ENCODE data around the gene BBS2.

BBS2 gene

DNA sequence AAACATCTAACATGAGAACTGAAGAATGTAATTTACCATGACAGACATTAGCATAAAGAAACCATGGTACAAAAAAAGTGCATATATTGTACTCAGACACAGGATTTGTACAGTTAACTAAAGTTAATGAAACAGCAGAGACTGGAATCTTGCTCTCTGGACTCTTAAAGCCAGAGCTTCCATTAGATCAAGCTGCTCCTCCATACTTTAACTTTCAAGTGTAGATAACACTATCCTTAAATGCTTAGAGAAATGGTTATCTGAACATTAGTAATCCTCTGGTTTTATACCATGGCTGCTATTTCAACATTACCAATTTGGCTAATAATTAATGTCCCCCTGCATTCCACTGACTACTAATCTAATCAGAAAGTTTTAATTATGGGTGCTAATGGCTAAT lies 71.8 kb downstream of the BBS2 start:
- TF ChIP-seq, protein P1, sequence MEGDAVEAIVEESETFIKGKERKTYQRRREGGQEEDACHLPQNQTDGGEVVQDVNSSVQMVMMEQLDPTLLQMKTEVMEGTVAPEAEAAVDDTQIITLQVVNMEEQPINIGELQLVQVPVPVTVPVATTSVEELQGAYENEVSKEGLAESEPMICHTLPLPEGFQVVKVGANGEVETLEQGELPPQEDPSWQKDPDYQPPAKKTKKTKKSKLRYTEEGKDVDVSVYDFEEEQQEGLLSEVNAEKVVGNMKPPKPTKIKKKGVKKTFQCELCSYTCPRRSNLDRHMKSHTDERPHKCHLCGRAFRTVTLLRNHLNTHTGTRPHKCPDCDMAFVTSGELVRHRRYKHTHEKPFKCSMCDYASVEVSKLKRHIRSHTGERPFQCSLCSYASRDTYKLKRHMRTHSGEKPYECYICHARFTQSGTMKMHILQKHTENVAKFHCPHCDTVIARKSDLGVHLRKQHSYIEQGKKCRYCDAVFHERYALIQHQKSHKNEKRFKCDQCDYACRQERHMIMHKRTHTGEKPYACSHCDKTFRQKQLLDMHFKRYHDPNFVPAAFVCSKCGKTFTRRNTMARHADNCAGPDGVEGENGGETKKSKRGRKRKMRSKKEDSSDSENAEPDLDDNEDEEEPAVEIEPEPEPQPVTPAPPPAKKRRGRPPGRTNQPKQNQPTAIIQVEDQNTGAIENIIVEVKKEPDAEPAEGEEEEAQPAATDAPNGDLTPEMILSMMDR (IDR thresholded peaks at IDR 0.05; ENCODE audit: unreplicated experiment in 3 of 3) = no peak
- H3K9me3 Mint-ChIP-seq = no peaks in the 10 kb centered on the region
- no peak overlapping the region for H3K27ac Mint-ChIP-seq
- H3K4me3 Mint-ChIP-seq = peak overlapping the region; percentile 0 to 22 (median 9)
- H3K27me3 Mint-ChIP-seq (ENCODE audit: low read depth) = no peaks in the 10 kb centered on the region
- H3K4me1 Mint-ChIP-seq = peaks cover 37% of the 10 kb centered on the region
- peaks cover 20% of the 10 kb centered on the region for H3K36me3 Mint-ChIP-seq (ENCODE audit: low read depth)

DNA sequence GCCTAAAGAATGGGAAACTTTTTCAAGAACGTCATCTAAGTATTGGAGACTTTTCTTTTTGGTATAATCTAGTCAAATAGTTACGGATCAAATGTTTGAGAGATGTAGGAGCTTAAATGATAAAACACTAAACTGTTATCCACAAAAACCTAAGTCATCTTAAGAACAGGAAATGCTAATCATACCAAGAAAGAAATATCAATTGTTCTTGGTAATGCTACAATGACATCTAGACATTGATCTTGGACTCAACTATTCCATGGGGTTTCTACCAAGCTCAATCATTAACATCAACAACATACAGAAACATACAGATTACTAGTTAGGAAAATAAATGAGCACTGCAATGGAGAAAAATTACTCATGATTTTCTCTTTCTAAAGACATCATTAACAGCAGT lies 72.5 kb downstream of the BBS2 start:
- H3K4me3 Mint-ChIP-seq = peak overlapping the region in 1 of 3 experiments; percentile 33
- H3K9me3 Mint-ChIP-seq = no peaks in the 10 kb centered on the region
- H3K27me3 Mint-ChIP-seq (ENCODE audit: low read depth) = no peaks in the 10 kb centered on the region
- TF ChIP-seq, protein P1 (IDR thresholded peaks at IDR 0.05; ENCODE audit: unreplicated experiment in 3 of 3) = no peak
- no peak overlapping the region for H3K27ac Mint-ChIP-seq
- H3K4me1 Mint-ChIP-seq = peaks cover 31% of the 10 kb centered on the region
- H3K36me3 Mint-ChIP-seq (ENCODE audit: low read depth) = peaks cover 27% of the 10 kb centered on the region

DNA sequence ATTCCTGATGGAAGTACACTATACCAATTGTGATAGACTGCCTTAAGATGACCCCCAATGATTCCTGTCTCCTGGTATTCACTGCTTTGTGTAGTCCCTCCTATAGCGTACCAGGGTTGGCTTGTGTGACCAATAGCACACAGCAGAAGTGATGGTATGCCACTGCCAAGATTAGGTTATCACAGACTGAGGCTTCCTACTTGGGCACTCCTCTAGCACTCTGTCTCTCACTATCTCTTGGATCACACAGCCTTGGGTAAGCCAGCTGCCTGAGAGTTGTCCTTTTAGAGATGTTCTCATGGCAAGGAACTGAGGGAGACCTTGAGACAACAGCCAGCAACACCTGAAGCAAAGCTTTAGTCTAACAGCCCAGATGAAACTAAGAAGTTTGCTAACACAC lies 81.8 kb downstream of the BBS2 start:
- Mint-ChIP-seq H3K4me3 (no peak overlapping the region), H3K36me3 (ENCODE audit: low read depth) (peaks cover 65% of the 10 kb centered on the region), H3K27ac (no peak overlapping the region), H3K27me3 (ENCODE audit: low read depth) (no peaks in the 10 kb centered on the region), H3K9me3 (no peaks in the 10 kb centered on the region), H3K4me1 (no peaks in the 10 kb centered on the region)
- TF ChIP-seq, protein P1 (IDR thresholded peaks at IDR 0.05; ENCODE audit: unreplicated experiment in 3 of 3) = no peak

DNA sequence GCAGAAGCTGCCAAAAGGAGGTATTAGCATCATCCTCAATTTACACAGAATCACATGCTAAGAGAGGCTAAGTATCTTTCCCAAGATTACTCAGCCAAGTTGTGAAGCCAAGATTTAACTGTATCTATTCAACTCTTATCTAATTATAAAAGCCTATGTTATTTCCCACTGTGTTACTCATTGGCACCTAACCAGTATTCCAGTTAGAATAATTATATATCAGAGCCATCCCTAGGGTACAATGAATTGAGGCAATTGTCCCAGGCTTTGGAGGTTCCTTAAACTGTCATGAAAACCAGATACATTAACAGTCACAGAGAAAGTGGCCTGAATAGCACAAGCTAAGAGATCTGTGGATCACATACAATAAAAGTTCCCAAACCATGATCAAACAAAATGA lies 83.6 kb downstream of the BBS2 start:
- Mint-ChIP-seq H3K27me3 (ENCODE audit: low read depth) (no peaks in the 10 kb centered on the region), H3K4me3 (no peak overlapping the region), H3K9me3 (no peaks in the 10 kb centered on the region), H3K36me3 (ENCODE audit: low read depth) (peaks cover 60% of the 10 kb centered on the region), H3K27ac (no peak overlapping the region), H3K4me1 (no peaks in the 10 kb centered on the region)
- TF ChIP-seq, protein P1 (IDR thresholded peaks at IDR 0.05; ENCODE audit: unreplicated experiment in 3 of 3) = no peak

Data from nephron (organoid).